ENCODE measurements around the gene RRAGC.

DNA sequence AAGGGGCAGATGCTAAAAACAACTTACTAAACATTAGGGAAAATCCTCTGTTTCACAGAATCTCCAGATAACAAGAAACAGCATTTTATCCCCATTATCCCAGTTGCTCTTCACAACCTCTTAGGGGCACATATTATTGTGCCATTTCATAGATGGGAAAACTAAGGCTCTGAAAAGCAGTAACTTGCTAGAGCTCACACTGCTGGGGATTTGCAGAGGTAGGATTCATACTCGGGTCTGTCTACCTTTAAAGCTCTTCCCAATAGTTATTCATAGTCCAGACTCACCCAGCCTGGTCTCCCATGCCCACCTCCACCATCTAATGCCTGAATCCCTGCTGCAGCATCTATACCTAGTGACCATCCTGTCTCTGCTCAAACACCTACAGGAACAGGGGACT, 67.7 kb downstream of the RRAGC start:
- TF ChIP-seq POLR2AphosphoS5 (IDR thresholded peaks at IDR 0.05; ENCODE audit: low read depth, low read length) (no peak), SIN3A (IDR thresholded peaks at IDR 0.05; ENCODE audit: borderline replicate concordance, insufficient read depth, low read length) (no peak), TAF1 (IDR thresholded peaks at IDR 0.05; ENCODE audit: borderline replicate concordance, insufficient read depth, low read length) (no peak), FOXP2 (optimal IDR thresholded peaks at IDR 0.05; ENCODE audit: borderline replicate concordance, extremely low read depth, extremely low read length, insufficient read depth) (no peak)
- TF ChIP-seq, protein P1, sequence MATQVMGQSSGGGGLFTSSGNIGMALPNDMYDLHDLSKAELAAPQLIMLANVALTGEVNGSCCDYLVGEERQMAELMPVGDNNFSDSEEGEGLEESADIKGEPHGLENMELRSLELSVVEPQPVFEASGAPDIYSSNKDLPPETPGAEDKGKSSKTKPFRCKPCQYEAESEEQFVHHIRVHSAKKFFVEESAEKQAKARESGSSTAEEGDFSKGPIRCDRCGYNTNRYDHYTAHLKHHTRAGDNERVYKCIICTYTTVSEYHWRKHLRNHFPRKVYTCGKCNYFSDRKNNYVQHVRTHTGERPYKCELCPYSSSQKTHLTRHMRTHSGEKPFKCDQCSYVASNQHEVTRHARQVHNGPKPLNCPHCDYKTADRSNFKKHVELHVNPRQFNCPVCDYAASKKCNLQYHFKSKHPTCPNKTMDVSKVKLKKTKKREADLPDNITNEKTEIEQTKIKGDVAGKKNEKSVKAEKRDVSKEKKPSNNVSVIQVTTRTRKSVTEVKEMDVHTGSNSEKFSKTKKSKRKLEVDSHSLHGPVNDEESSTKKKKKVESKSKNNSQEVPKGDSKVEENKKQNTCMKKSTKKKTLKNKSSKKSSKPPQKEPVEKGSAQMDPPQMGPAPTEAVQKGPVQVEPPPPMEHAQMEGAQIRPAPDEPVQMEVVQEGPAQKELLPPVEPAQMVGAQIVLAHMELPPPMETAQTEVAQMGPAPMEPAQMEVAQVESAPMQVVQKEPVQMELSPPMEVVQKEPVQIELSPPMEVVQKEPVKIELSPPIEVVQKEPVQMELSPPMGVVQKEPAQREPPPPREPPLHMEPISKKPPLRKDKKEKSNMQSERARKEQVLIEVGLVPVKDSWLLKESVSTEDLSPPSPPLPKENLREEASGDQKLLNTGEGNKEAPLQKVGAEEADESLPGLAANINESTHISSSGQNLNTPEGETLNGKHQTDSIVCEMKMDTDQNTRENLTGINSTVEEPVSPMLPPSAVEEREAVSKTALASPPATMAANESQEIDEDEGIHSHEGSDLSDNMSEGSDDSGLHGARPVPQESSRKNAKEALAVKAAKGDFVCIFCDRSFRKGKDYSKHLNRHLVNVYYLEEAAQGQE (IDR thresholded peaks at IDR 0.05; ENCODE audit: insufficient read depth in 1 of 2, low read depth in 2 of 2, low read length in 2 of 2) = no peak

Data from PFSK-1 (cell line).